GM18520 (cell line): ENCODE measurements around the gene TRIM44.
"Not testable (repeated sequence)": the region's sequence is repeated elsewhere in the genome, so short reads cannot be mapped to it uniquely, and the experiment has no call there.

ENCODE experiments used
- ATAC-seq: cut with Tn5 transposase; IDR thresholded peaks from one replicate; pipeline ENCODE4 v1.9.1; 2021; ENCODE audit not compliant: unreplicated experiment

TRIM44 gene

GRCh38 chr11:35750315-35750714 is 87.7 kb downstream of the TRIM44 start:
- no peak for ATAC-seq

- no peak for ATAC-seq
These were observed 88.5 kb downstream of the TRIM44 start for GRCh38 chr11:35750981-35751663.

GRCh38 chr11:35751664-35752061 is 89.1 kb downstream of the TRIM44 start:
- no peak for ATAC-seq

GRCh38 chr11:35752115-35752514 is 89.5 kb downstream of the TRIM44 start:
- ATAC-seq: no peak

- not testable (repeated sequence) for ATAC-seq
These were observed 91.0 kb downstream of the TRIM44 start for GRCh38 chr11:35753573-35753972.

- ATAC-seq: not testable (repeated sequence)
These were observed 97.4 kb downstream of the TRIM44 start for GRCh38 chr11:35759951-35760350.

GRCh38 chr11:35761899-35762298 is 99.3 kb downstream of the TRIM44 start:
- no peak for ATAC-seq

GRCh38 chr11:35763301-35763700 is 100.7 kb downstream of the TRIM44 start:
- no peak for ATAC-seq

- ATAC-seq: no peak
These were observed 101.2 kb downstream of the TRIM44 start for GRCh38 chr11:35763765-35764164.

GRCh38 chr11:35764417-35764816 is 101.8 kb downstream of the TRIM44 start:
- ATAC-seq: no peak

- ATAC-seq: no peak
These were observed 102.6 kb downstream of the TRIM44 start for GRCh38 chr11:35765211-35765610.

- no peak for ATAC-seq
These were observed 104.1 kb downstream of the TRIM44 start for GRCh38 chr11:35766651-35767050.

- not testable (repeated sequence) for ATAC-seq
These were observed 107.8 kb downstream of the TRIM44 start for GRCh38 chr11:35770425-35770824.

- no peak for ATAC-seq
These were observed 109.1 kb downstream of the TRIM44 start for GRCh38 chr11:35771722-35772121.

GRCh38 chr11:35777241-35777640 is 114.7 kb downstream of the TRIM44 start:
- ATAC-seq: not testable (repeated sequence)

GRCh38 chr11:35778943-35779342 is 116.4 kb downstream of the TRIM44 start:
- ATAC-seq: not testable (repeated sequence)

GRCh38 chr11:35779409-35779808 is 116.8 kb downstream of the TRIM44 start:
- ATAC-seq: no peak

- no peak for ATAC-seq
These were observed 118.6 kb downstream of the TRIM44 start for GRCh38 chr11:35780951-35781860.

GRCh38 chr11:35781861-35782470 is 119.4 kb downstream of the TRIM44 start:
- no peak for ATAC-seq

GRCh38 chr11:35783809-35784208 is 121.2 kb downstream of the TRIM44 start:
- no peak for ATAC-seq

GRCh38 chr11:35784699-35785098 is 122.1 kb downstream of the TRIM44 start:
- ATAC-seq: no peak
